T-helper 2 cell treated with Interferon-gamma antibody and Interleukin-4, amounts not matched to agents 100 ng/mL and 5 ng/mL, for 36 hours (primary cell): Measurements from ENCODE around the gene OR2F2. TPM values are rescaled to one million over a fixed set of nuclear protein-coding genes. Genes with fewer than 3 reads are reported as not detected.

Source experiments
- intact Hi-C: fragments of 100-400 bp; cut with micrococcal nuclease; formaldehyde crosslinking; loops from one replicate; pipeline ENCODE4 v1.15.1; 2023
- total RNA-seq: library from RNA; stranded (reverse); gene quantifications from 2 replicates; pipeline ENCODE4 v1.2.3, GENCODE V29; 2022

The OR2F2 gene
- total RNA-seq, 1 donor from 2014 or later: not detected

GRCh38 chr7:143975617-143976016 lies 40.6 kb downstream of the OR2F2 start:
- intact Hi-C loops: no loop called here

GRCh38 chr7:143978585-143978984 lies 43.6 kb downstream of the OR2F2 start:
- intact Hi-C loops: no loop called here

- intact Hi-C loops: no loop called here
Measured at GRCh38 chr7:143979359-143979758, 44.3 kb downstream of the OR2F2 start.

- intact Hi-C loops: no loop called here
Measured at GRCh38 chr7:143979998-143980397, 45.0 kb downstream of the OR2F2 start.

DNA sequence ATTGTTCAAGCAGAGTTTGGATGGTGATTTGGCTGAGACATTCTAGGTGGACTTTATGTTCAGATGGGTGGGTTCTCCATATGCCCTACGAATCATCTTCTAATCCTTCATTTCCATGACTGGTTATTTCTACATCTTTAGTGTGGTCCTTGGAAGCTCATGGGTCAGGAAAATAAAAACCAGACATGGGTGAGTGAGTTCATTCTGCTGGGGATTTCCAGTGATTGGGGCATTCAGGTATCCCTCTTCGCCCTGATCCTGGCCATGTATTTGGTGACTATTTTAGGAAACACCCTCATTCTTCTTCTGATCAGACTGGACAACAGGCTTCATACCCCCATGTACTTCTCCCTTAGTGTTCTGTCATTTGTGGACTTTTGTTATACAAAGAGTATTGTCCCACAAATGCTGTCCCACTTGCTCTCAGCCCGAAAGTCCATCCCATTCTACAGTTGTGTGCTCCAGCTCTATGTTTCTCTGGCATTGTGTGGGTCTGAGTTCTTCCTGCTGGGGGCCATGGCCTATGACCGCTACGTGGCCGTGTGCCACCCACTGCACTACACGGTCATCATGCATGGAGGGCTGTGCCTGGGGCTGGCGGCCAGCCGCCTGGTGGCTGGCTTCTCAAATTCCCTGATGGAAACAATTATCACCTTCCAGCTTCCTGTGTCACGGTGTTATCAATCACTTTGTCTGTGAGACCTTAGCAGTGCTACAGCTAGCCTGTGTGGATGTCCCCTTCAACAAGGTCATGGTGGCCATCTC lies 45.9 kb downstream of the OR2F2 start:
- intact Hi-C loops: no loop called here

DNA sequence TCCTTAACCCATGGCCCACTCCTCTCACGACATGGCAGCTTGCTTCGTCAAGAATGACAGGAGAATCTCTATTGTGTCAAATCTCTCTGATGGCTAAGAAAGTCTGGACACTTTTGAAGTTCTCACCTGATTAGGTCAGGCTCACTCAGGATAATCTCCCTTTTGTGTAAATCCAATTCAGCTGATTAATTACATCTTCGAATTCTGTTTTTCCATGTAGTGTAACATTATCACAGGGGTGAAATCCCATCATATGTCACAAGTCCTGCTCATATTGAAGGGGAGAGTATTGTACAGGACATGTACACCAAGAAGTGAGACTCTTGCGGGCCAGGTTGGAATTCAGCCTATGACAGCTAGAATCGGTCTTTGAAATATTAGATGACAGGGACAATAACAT lies 48.9 kb downstream of the OR2F2 start:
- intact Hi-C loops: no loop called here

Other genes with a start within 250 kb of the OR2F2 start
- 0.98 and 1.2 TPM in 2 replicates for gene CTAGE6, start 177.5 kb upstream of the OR2F2 start, total RNA-seq
- 15.7 and 16.0 TPM in 2 replicates for gene TCAF1, start 33.1 kb upstream of the OR2F2 start, total RNA-seq
- gene OR2F1, start 19.6 kb downstream of the OR2F2 start, total RNA-seq: not detected in 2 replicates
- not detected in 2 replicates for gene OR6B1, start 65.1 kb downstream of the OR2F2 start, total RNA-seq
- not detected in 2 replicates for gene OR2A5, start 113.7 kb downstream of the OR2F2 start, total RNA-seq
- gene OR2A25, start 134.6 kb downstream of the OR2F2 start, total RNA-seq: not detected in 2 replicates
- not detected in 2 replicates for gene OR2A12, start 151.0 kb downstream of the OR2F2 start, total RNA-seq
- gene OR2A2, start 174.3 kb downstream of the OR2F2 start, total RNA-seq: not detected in 2 replicates
- not detected in 2 replicates for gene OR2A14, start 187.9 kb downstream of the OR2F2 start, total RNA-seq
- 2.3 and 2.4 TPM in 2 replicates for gene CTAGE4, start 248.2 kb downstream of the OR2F2 start, total RNA-seq